ENCODE measurements around the gene DBNDD1.

The DBNDD1 gene

GRCh38 chr16:90005956-90006663, 13.1 kb downstream of the DBNDD1 start:
- no peak for DNase-seq (ENCODE audit: low spot score)
- H3K27ac ChIP-seq: no peak overlapping the region
- no peak for TF ChIP-seq CTCF (IDR thresholded peaks at IDR 0.05)
- no peak overlapping the region for H3K4me3 ChIP-seq

- no peak for TF ChIP-seq CTCF (IDR thresholded peaks at IDR 0.05)
- Histone ChIP-seq H3K4me3 (no peak overlapping the region), H3K27ac (no peak overlapping the region)
- no peak for DNase-seq (ENCODE audit: low spot score)
These were observed 14.7 kb downstream of the DBNDD1 start for GRCh38 chr16:90004577-90004976.

DNA sequence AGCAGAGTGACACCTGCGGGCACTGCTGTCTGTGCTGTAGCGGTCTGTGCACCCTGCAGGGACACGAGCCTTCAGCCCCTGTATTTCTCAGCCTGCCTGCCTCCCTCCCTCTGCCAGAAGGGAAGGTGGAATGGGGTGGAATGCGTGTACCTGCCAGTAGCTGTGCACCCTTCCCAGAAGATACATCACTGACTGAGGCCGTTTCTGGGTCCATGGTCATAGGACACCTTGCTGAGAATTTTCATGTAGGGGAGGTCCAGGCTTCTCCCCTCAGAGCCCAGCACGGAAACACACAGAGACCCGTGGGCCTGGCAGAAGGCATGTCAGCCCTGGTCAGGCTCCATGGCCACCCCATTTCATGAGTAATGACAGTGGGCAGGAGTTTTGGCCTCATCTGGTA, 16.5 kb downstream of the DBNDD1 start:
- DNase-seq (ENCODE audit: low spot score): no peak
- H3K4me3 ChIP-seq: no peak overlapping the region
- no peak for TF ChIP-seq CTCF (IDR thresholded peaks at IDR 0.05)
- no peak overlapping the region for H3K27ac ChIP-seq

DNA sequence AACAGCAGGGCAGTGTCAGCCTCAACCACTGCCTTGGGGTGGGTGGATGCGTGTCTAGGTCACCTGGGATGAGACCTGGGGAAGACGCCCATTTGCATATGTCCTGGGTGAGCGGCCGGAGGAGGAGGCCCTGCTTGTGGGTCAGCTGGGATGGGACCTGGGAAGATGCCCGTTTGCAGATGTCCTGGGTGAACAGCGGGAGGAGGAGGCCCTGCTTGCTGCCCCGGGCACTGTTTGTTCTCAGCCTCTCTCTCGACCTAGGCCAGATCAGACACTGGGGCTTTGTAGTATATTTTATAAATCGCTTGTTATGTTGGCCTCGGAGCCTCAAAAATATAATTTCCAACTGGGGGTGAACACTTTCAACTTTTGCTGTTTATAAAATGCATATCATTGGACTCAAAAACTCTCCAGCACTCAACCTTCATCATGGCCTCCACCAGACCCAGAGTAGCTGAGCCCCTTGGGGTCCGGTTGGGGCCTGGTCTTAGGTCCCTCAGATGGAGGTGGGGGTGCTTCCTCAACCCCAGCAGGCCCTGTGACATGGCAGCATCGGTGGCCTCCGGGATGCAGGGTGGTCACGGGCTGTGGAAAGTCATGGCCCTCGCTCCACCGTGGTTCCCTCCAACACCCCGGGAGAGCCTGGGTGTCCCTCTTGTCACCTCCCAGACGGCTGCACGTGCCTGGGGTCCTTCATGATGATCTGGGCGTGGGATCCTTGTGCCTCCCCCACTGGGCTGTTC, 17.3 kb downstream of the DBNDD1 start:
- no peak overlapping the region for H3K4me3 ChIP-seq

DNA sequence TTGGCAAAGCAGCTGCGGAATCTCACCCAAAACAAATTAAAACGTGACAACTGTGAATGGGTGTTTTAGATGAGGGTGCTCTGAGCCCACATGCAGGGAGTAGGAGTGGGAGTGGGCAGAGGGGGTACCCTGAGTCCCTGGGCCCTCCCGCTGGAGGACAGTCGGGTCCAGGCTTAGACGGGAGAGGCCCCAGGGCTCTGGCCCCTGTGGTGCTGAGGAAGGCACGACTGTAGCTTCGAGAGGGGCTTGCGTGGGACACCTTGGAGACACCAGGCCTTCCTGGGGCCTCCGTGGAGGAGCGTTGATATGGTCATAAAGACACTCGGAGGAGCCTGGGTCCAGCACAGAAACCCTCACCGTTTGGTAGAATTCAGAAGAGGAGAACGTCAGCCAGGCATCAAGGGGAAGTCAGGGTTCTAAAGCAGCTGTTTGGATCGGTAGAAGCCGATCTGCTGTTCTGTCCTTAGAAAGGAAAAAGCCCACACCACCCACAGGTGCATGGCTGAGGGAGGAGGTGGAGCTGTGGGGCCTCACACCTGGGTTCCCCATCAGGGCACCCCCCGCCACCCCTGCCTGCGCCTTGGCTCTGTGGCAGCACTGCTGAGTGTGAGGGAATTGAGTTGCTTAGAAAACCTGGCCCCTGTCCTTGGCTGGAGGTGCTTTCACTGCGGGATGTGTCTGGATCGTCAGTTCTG, 18.4 kb downstream of the DBNDD1 start:
- no peak for TF ChIP-seq CTCF (IDR thresholded peaks at IDR 0.05)
- no peak for DNase-seq (ENCODE audit: low spot score)
- Histone ChIP-seq H3K27ac (no peak overlapping the region), H3K4me3 (no peak overlapping the region)

More for the DNA sequence above, 17.3 kb downstream of the DBNDD1 start:
- no peak for TF ChIP-seq CTCF (IDR thresholded peaks at IDR 0.05)
- DNase-seq (ENCODE audit: low spot score): no peak
- no peak overlapping the region for H3K27ac ChIP-seq

GRCh38 chr16:89999831-90000574, 19.3 kb downstream of the DBNDD1 start:
- Histone ChIP-seq H3K4me3 (no peak overlapping the region), H3K27ac (no peak overlapping the region)
- TF ChIP-seq CTCF (IDR thresholded peaks at IDR 0.05): no peak
- DNase-seq (ENCODE audit: low spot score): no peak

Data from coronary artery (tissue), 2 donors.